Astrocyte (in vitro differentiated cells and primary cell): ENCODE results near the gene APBB2. TPM values are rescaled to one million over a fixed set of nuclear protein-coding genes. Genes with fewer than 3 reads are reported as not detected.
"Not testable (repeated sequence)": the region's sequence is repeated elsewhere in the genome, so short reads cannot be mapped to it uniquely, and the experiment has no call there.

Source experiments
- DNase-seq: peaks from one replicate; pipeline ENCODE4 v3.0.0-alpha.2; 2010; ENCODE audit warnings: low read depth
- FAIRE-seq: peaks from 2 replicates; lab custom pipeline; 2011; peaks lifted over from hg19 to GRCh38; lab: Jason Lieb, UNC
- H2AFZ ChIP-seq: 2 replicates; pipeline ENCODE4 v1.6.0; 2012; ENCODE audit warnings: low read depth, low read length, inconsistent platforms
- H3K27ac ChIP-seq: 2 replicates; pipeline ENCODE4 v1.5.1; 2011; ENCODE audit warnings: low read depth, low read length, inconsistent platforms
- H3K27me3 ChIP-seq: 2 replicates; pipeline ENCODE4 v1.6.0; 2011; ENCODE audit warnings: low read length, inconsistent platforms; ENCODE audit not compliant: insufficient read depth
- H3K36me3 ChIP-seq: 2 replicates; pipeline ENCODE4 v1.5.1; 2011; ENCODE audit warnings: low read length, inconsistent platforms; ENCODE audit not compliant: insufficient read depth
- H3K4me1 ChIP-seq: 2 replicates; pipeline ENCODE4 v1.5.1; 2011; ENCODE audit warnings: low read length, inconsistent platforms; ENCODE audit not compliant: insufficient read depth
- H3K4me2 ChIP-seq: 2 replicates; pipeline ENCODE4 v1.6.0; 2012; ENCODE audit warnings: low read length, inconsistent platforms
- H3K4me3 ChIP-seq: 2 replicates; pipeline ENCODE4 v1.5.1; 2011; ENCODE audit warnings: low read depth, mild to moderate bottlenecking, low read length, inconsistent platforms; ENCODE audit not compliant: insufficient read depth
- H3K79me2 ChIP-seq: 2 replicates; pipeline ENCODE4 v1.6.0; 2012; ENCODE audit warnings: mild to moderate bottlenecking, low read length, inconsistent platforms; ENCODE audit not compliant: insufficient read depth
- H3K9ac ChIP-seq: 2 replicates; pipeline ENCODE4 v1.6.0; 2012; ENCODE audit warnings: mild to moderate bottlenecking, low read length, inconsistent platforms
- H3K9me3 ChIP-seq: 2 replicates; pipeline ENCODE4 v1.5.1; 2012; ENCODE audit warnings: low read depth, mild to moderate bottlenecking, low read length, inconsistent platforms; ENCODE audit not compliant: insufficient read depth
- H4K20me1 ChIP-seq: 2 replicates; pipeline ENCODE4 v1.6.0; 2012; ENCODE audit warnings: low read length, inconsistent platforms; ENCODE audit not compliant: insufficient read depth
- H3K27ac Mint-ChIP-seq: one replicate; pipeline ENCODE4 v1.8.0; 2021; ENCODE audit warnings: mild to moderate bottlenecking, mixed read lengths; ENCODE audit not compliant: unreplicated experiment
- H3K27me3 Mint-ChIP-seq: one replicate; pipeline ENCODE4 v1.8.0; 2021; ENCODE audit warnings: low read depth, mixed read lengths; ENCODE audit not compliant: unreplicated experiment
- H3K36me3 Mint-ChIP-seq: one replicate; pipeline ENCODE4 v1.8.0; 2021; ENCODE audit warnings: low read depth, mixed read lengths; ENCODE audit not compliant: unreplicated experiment
- H3K4me1 Mint-ChIP-seq: one replicate; pipeline ENCODE4 v1.8.0; 2021; ENCODE audit warnings: low read depth, mixed read lengths; ENCODE audit not compliant: unreplicated experiment
- H3K4me3 Mint-ChIP-seq: one replicate; pipeline ENCODE4 v1.8.0; 2021; ENCODE audit warnings: mild to moderate bottlenecking, moderate library complexity, mixed read lengths; ENCODE audit not compliant: unreplicated experiment
- H3K9me3 Mint-ChIP-seq: one replicate; pipeline ENCODE4 v1.8.0; 2021; ENCODE audit warnings: mild to moderate bottlenecking, mixed read lengths; ENCODE audit not compliant: unreplicated experiment
- CTCF ChIP-seq: IDR thresholded peaks from 2 replicates; pipeline ENCODE4 v1.5.1; 2011; ENCODE audit warnings: low read depth, mild to moderate bottlenecking, inconsistent platforms, low read length, moderate library complexity; ENCODE audit not compliant: insufficient read depth
- EZH2 ChIP-seq: IDR thresholded peaks from 2 replicates; pipeline ENCODE4 v1.6.1; 2012; ENCODE audit warnings: mild to moderate bottlenecking, low read length, inconsistent platforms; ENCODE audit not compliant: insufficient read depth
- total RNA-seq: library from RNA; stranded (reverse); gene quantifications from 2 replicates; pipeline ENCODE4 v1.2.1, GENCODE V29; 2021

Gene APBB2
- total RNA-seq, 1 donor from 2014 or later: 173 TPM

GRCh38 chr4:40993296-40993693 is 221.0 kb downstream of the APBB2 start:
- Histone ChIP-seq H3K27ac (peak overlapping the region; percentile 92), H3K4me1 (peaks cover 48% of the 10 kb centered on the region), H3K79me2 (peaks cover 38% of the 10 kb centered on the region), H3K4me2 (peak overlapping the region; percentile 51), H3K9ac (peak overlapping the region; percentile 53)
- H3K9me3 ChIP-seq, H3K9me3 Mint-ChIP-seq, H3K4me3 ChIP-seq, H2AFZ ChIP-seq, H3K36me3 ChIP-seq, H3K4me3 Mint-ChIP-seq, DNase-seq, FAIRE-seq, H4K20me1 ChIP-seq, H3K27me3 ChIP-seq, H3K27me3 Mint-ChIP-seq: not testable (repeated sequence)
- peaks cover 21% of the 10 kb centered on the region for H3K36me3 Mint-ChIP-seq
- peak overlapping the region; percentile 87 for H3K27ac Mint-ChIP-seq
- H3K4me1 Mint-ChIP-seq: peaks cover 71% of the 10 kb centered on the region

GRCh38 chr4:40992472-40993295 is 221.7 kb downstream of the APBB2 start:
- Histone ChIP-seq H4K20me1 (no peaks in the 10 kb centered on the region), H3K79me2 (peaks cover 32% of the 10 kb centered on the region), H3K9ac (peak overlapping the region; percentile 53), H2AFZ (no peak overlapping the region), H3K27ac (peak overlapping the region; percentile 92), H3K4me3 (no peak overlapping the region), H3K9me3 (no peaks in the 10 kb centered on the region), H3K27me3 (no peaks in the 10 kb centered on the region), H3K4me2 (peak overlapping the region; percentile 51), H3K36me3 (peaks cover 2% of the 10 kb centered on the region), H3K4me1 (peaks cover 48% of the 10 kb centered on the region)
- peak; percentile 87 for DNase-seq
- TF ChIP-seq EZH2: no peak
- peaks cover 67% of the 10 kb centered on the region for H3K4me1 Mint-ChIP-seq
- H3K27me3 Mint-ChIP-seq: no peaks in the 10 kb centered on the region
- H3K4me3 Mint-ChIP-seq: peak overlapping the region; percentile 10
- no peaks in the 10 kb centered on the region for H3K9me3 Mint-ChIP-seq
- FAIRE-seq: no peak
- H3K27ac Mint-ChIP-seq: peak overlapping the region; percentile 87
- H3K36me3 Mint-ChIP-seq: peaks cover 21% of the 10 kb centered on the region

GRCh38 chr4:40991908-40992307 is 222.4 kb downstream of the APBB2 start:
- Mint-ChIP-seq H3K27me3 (no peaks in the 10 kb centered on the region), H3K4me1 (peaks cover 60% of the 10 kb centered on the region)
- FAIRE-seq: no peak

More at GRCh38 chr4:40991908-40992307, 222.4 kb downstream of the APBB2 start:
- Histone ChIP-seq H2AFZ (no peak overlapping the region), H3K27ac (peak overlapping the region; percentile 92), H3K27me3 (no peaks in the 10 kb centered on the region), H3K4me2 (peak overlapping the region; percentile 77), H3K36me3 (peaks cover 2% of the 10 kb centered on the region), H3K4me1 (peaks cover 48% of the 10 kb centered on the region), H3K9ac (peak overlapping the region; percentile 73), H3K79me2 (peaks cover 26% of the 10 kb centered on the region), H4K20me1 (no peaks in the 10 kb centered on the region), H3K4me3 (no peak overlapping the region), H3K9me3 (no peaks in the 10 kb centered on the region)
- Mint-ChIP-seq H3K9me3 (no peaks in the 10 kb centered on the region), H3K27ac (peak overlapping the region; percentile 100), H3K36me3 (peaks cover 21% of the 10 kb centered on the region), H3K4me3 (peak overlapping the region; percentile 5)
- DNase-seq: no peak
- no peak for TF ChIP-seq EZH2
- TF ChIP-seq CTCF: no peak
